Bone marrow (tissue), 2 donors: Measurements from ENCODE around the gene ACAA2.

Experiments used
- DNase-seq, 2 donors: peaks; one replicate each; lab custom pipeline; 2025; lab: John Stamatoyannopoulos, UW

ACAA2 gene, protein sequence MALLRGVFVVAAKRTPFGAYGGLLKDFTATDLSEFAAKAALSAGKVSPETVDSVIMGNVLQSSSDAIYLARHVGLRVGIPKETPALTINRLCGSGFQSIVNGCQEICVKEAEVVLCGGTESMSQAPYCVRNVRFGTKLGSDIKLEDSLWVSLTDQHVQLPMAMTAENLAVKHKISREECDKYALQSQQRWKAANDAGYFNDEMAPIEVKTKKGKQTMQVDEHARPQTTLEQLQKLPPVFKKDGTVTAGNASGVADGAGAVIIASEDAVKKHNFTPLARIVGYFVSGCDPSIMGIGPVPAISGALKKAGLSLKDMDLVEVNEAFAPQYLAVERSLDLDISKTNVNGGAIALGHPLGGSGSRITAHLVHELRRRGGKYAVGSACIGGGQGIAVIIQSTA

GRCh38 chr18:49813319-49814146 is at the start of gene ACAA2:
Gene ACAA2, minus strand, starts transcription at chr18:49813533. Its CDS starts 49 bp downstream, at chr18:49813484.
- peak; percentile 54 to 89 for DNase-seq

DNA sequence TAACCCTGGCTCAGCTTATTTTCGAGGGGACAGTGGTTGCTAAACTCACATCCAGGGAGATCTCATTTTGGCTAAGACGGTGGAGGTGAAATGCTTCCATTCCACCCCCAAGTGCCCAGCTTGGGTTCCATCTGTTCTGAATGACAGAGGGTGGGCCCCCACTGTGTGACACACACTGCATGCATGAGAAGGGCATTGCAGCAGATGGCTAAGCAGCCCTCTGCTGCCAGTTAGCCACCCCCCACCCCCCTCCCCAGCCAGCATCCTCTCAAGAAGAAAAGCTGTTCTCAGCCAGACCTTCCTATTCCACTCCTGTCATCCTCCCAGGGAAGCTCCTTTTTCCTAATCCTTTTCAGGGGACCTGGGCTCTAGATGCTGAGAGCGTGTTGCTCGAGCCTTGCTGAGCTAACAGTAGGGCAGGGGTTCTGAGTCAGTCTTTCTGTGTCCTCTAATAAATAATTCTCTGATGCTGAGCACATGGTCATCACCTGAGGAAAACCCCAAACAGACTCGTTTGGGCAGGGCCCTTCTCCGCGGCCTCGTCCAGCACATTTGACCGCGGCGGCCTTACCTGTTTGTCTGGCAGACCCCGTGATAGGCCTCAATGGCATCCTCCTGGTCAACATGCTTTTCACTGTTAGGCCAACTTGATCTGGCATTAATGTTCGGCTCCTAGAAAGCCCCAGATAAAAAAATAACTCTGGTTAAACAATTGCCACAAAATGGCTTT is 49.5 kb upstream of the ACAA2 start:
- DNase-seq = no peak

DNA sequence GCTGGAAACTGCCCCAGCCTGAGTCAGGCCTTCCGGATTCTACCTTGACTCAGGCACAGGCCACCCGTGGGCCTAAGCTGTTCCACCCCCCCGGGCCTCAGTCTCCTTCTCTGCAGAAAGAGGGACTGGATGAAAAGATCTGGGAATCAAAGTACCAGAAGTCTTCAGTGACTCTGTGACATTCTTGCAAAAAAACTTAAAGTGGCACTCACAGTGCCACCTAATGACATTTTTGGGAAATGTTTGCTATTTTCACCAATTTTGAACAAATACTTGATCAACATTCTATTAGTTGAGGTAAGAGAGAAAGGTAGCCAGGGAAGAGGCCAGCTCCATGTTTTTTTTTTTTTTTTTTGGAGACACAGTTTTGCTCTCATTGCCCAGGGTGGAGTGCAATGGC is 48.3 kb upstream of the ACAA2 start:
- DNase-seq = no peak

GRCh38 chr18:49859725-49860124 is 46.4 kb upstream of the ACAA2 start:
- no peak for DNase-seq

- DNase-seq = no peak
Measured at GRCh38 chr18:49859021-49859359, 45.7 kb upstream of the ACAA2 start.

- DNase-seq = peak in 1 of 2 donors; percentile 15
Measured at GRCh38 chr18:49858309-49859020, 45.1 kb upstream of the ACAA2 start.

GRCh38 chr18:49857708-49858107 is 44.4 kb upstream of the ACAA2 start:
- DNase-seq = no peak

DNA sequence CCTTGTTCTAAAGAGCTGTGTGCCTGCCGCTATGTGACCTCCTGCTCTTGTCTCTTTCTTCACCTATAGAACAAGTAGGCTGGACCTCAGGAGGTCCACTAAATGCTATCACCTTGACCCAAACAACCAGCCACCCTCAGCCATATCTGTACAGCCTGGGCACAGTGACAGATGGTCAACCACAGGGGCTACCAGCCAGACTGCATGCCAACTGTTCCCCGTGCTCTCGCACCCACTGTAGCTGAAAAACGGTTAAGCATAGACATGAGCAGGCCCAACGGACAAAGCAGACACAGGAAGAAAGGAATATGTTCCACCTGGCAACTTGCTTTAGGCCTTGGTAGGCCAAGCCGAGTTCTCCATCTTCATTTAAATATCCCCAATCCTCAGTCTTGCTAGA is 43.2 kb upstream of the ACAA2 start:
- no peak for DNase-seq

DNA sequence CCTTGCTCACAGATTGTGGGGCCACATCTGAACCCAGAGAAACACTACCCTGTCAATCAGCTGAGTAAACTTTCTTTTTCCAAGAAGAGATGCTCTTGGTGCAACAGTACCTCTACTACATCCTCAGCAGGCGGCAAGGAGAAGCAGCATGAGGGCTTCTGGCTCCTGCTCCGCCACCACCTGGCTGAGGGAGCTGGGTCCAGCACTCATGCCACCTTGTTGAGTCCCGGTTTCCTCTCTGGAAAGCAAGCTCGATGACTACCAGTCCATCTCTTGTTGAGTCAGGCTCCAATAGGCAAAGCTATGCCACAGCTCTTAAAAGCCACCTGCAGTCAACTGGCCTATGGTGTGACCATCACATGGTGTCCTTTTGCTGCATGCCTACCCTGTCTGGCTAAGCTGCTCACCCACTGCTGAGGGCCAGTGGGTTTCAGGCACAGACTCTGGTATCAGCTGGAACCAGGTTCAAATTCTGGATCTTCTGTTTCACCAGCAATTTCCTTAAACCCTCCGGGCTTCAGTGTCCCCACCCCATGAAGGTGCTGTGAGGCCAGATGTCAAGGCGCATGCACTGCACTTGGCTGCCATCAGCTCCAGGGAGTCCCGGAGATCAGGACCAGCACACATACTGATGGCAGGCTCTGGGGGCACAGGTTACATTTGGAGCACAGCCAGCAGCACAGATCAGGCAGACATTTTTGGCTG is 42.5 kb upstream of the ACAA2 start:
- DNase-seq = no peak

DNA sequence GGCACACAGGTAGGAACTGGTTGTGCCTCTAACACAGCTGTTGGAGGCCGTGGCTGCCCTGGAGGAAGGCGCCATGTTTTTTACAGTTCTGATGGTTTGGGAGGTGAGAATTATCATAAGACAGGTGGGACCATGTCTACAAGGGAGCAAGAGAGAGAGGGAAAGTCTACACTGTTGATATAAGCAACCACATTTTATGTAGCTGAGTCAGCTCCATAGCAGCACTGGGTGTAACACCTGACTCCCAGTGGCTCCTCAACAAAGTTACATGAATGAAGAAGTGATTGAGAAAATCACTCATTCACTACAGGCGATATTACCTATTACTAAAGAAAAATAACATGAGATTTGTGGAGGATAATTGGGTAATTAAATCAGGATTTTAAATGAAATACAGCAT is 41.3 kb upstream of the ACAA2 start:
- no peak for DNase-seq

GRCh38 chr18:49853436-49853835 is 40.1 kb upstream of the ACAA2 start:
- DNase-seq = no peak

- no peak for DNase-seq
Measured at GRCh38 chr18:49853011-49853410, 39.7 kb upstream of the ACAA2 start.

- DNase-seq = no peak
Measured at GRCh38 chr18:49851624-49852023, 38.3 kb upstream of the ACAA2 start.

- no peak for DNase-seq
Measured at GRCh38 chr18:49850636-49851035, 37.3 kb upstream of the ACAA2 start.

- DNase-seq = no peak
Measured at GRCh38 chr18:49849331-49850217, 36.2 kb upstream of the ACAA2 start.

GRCh38 chr18:49848115-49848514 is 34.8 kb upstream of the ACAA2 start:
- no peak for DNase-seq

DNA sequence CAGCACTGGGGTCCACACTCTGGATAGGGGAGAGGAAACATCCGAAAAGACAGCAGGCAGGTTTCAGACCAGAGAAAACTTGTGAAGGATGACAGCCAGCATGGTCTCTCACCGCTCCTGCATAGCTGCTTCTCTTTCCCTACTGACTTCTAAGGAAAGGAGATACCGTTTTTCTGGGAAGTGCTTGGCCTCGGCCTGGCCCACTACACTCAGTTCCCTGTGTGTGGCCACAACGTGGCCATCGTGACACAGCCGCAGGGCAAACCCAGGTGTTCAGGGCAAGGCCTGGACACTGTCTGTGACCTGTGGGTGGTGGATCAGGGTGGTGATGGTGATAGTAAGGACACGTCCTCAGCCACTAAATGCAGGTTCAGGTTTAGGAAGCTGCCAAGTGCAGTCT is 34.2 kb upstream of the ACAA2 start:
- no peak for DNase-seq

DNA sequence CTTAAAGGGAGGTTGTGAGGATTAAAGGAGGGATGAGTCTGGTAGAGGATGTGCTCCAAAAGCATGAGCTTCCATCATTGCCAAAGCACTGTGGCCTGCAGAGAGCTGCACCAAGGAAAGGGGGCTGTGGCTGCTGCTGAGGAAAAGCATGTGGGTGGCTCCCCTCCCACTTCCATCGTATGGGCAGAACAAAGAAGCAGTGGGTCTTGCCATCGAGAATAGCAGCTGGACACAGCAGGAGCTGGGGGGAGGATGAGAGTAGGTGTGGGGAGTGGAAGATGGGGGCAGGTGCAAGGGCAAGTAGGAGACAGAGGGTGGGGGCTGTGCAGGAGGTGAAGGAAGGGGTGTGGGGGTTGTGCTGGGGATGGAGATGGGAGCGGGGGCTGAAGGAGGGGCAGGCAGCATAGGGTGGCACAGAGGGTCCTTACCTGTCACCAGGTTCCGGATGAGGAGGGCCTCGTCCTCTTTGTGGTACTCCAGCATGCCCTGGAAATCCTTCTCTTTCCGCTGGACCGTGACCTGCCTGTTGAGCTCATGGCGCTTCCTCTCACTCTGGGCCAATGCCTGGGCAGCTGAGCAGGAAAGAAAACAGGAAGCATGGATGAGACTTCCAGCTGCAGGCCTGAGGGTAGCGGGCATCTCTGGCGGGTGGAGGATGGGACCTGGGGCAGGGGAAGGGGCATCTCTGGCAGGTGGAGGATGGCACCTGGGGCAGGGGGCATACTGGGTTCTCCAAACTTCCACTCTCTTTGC is 33.6 kb upstream of the ACAA2 start:
- no peak for DNase-seq

DNA sequence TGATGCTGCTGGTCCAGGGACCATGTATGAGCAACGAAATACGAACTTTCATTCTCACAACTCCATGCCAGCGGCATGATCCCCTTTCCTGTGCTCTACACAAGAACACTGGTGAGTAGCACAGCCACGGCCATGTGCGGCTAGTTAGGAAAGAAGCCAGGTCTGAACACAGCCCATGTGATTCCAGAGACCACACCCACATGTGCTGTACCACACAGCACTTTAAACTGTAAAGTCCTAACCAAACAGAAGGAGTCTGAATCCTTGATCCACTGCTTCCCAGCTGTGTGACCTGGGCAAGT is 33.0 kb upstream of the ACAA2 start:
- no peak for DNase-seq
